DOHH2 (cell line): Measurements from ENCODE around the gene INHA.

ENCODE experiments used
- EZH2phosphoT487 ChIP-seq: fragments of 200-600 bp; sonication (generic); IDR thresholded peaks from 2 replicates; pipeline ENCODE4 v1.6.1; 2017; ENCODE audit warnings: borderline replicate concordance, mild to moderate bottlenecking, antibody characterized with exemption, low read length, moderate library complexity, mixed read lengths
- TF ChIP-seq, protein P1 (sequence below): fragments of 200-600 bp; sonication (generic); IDR thresholded peaks from one replicate; pipeline ENCODE4 v1.5.1; 2014; ENCODE audit warnings: antibody characterized with exemption, mild to moderate bottlenecking, low read depth, low read length; ENCODE audit not compliant: poor library complexity, severe bottlenecking

DNA sequence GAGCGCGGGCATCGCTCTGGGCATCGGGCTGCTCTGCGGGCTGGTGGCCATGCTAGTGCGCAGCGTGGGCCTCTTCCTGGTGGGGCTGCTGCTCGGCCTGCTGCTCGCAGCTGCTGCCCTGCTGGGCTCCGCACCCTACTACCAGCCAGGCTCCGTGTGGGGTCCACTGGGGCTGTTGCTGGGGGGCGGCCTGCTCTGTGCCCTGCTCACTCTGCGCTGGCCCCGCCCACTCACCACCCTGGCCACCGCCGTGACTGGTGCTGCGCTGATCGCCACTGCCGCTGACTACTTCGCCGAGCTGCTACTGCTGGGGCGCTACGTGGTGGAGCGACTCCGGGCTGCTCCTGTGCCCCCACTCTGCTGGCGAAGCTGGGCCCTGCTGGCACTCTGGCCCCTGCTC is 24.5 kb upstream of the INHA start:
- TF ChIP-seq, protein P1, sequence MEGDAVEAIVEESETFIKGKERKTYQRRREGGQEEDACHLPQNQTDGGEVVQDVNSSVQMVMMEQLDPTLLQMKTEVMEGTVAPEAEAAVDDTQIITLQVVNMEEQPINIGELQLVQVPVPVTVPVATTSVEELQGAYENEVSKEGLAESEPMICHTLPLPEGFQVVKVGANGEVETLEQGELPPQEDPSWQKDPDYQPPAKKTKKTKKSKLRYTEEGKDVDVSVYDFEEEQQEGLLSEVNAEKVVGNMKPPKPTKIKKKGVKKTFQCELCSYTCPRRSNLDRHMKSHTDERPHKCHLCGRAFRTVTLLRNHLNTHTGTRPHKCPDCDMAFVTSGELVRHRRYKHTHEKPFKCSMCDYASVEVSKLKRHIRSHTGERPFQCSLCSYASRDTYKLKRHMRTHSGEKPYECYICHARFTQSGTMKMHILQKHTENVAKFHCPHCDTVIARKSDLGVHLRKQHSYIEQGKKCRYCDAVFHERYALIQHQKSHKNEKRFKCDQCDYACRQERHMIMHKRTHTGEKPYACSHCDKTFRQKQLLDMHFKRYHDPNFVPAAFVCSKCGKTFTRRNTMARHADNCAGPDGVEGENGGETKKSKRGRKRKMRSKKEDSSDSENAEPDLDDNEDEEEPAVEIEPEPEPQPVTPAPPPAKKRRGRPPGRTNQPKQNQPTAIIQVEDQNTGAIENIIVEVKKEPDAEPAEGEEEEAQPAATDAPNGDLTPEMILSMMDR = no peak
- TF ChIP-seq EZH2phosphoT487 = no peak
